Fibroblast of lung (primary cell): ENCODE data around the gene RNF38.

ENCODE experiments used
- EZH2 ChIP-seq: IDR thresholded peaks from 2 replicates; pipeline ENCODE4 v1.5.1; 2012; ENCODE audit warnings: low read length, control low read depth, mild to moderate bottlenecking; ENCODE audit errors: missing control alignments
- TF ChIP-seq, protein P1 (sequence below), 2 donors: IDR thresholded peaks in 1 of 2; conservative IDR thresholded peaks in 1 of 2; 1 replicate in 1 of 2; 2 replicates in 1 of 2; pipeline ENCODE4 v1.5.1; 2011 to 2012; ENCODE audit warnings: low read length in 2 of 2, control low read depth in 1 of 2, inconsistent platforms in 1 of 2, low read depth in 1 of 2, mild to moderate bottlenecking in 1 of 2

DNA sequence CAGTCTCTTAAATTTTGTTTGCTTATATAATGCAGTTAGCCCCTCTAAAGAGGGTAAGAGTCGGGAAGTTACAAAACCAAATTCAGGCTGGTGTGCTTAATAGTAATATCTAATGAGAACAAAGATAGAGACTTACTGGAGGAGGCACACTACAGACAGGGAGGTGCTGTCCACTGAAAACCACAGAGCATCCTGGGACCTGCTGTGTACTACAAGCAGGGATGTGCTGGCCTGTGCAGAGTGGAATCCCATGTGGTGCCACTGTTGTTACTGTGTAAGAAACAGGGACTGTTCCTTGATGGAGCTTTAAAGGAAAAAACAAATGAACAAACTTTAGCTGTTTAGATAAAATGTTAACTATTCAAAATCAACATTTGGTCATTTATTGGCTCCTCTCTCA is 42.4 kb downstream of the RNF38 start:
- TF ChIP-seq EZH2 = no peak
- TF ChIP-seq, protein P1, sequence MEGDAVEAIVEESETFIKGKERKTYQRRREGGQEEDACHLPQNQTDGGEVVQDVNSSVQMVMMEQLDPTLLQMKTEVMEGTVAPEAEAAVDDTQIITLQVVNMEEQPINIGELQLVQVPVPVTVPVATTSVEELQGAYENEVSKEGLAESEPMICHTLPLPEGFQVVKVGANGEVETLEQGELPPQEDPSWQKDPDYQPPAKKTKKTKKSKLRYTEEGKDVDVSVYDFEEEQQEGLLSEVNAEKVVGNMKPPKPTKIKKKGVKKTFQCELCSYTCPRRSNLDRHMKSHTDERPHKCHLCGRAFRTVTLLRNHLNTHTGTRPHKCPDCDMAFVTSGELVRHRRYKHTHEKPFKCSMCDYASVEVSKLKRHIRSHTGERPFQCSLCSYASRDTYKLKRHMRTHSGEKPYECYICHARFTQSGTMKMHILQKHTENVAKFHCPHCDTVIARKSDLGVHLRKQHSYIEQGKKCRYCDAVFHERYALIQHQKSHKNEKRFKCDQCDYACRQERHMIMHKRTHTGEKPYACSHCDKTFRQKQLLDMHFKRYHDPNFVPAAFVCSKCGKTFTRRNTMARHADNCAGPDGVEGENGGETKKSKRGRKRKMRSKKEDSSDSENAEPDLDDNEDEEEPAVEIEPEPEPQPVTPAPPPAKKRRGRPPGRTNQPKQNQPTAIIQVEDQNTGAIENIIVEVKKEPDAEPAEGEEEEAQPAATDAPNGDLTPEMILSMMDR (conservative IDR thresholded peaks at IDR 0.05 in 1 of 2, IDR thresholded peaks at IDR 0.05 in 1 of 2; ENCODE audit: low read depth in 1 of 2, low read length in 2 of 2) = no peak
